GM12891 (cell line): ENCODE data around the gene TNNT1.

Experiments used
- POLR2A ChIP-seq: IDR thresholded peaks from 2 replicates; pipeline ENCODE4 v1.6.1; 2011; ENCODE audit warnings: low read depth, low read length, control low read depth
- POLR2AphosphoS5 ChIP-seq: IDR thresholded peaks from 2 replicates; pipeline ENCODE4 v1.6.1; 2011; ENCODE audit warnings: low read depth, low read length, control low read depth
- POU2F2 ChIP-seq: IDR thresholded peaks from 2 replicates; pipeline ENCODE4 v1.6.1; 2011; ENCODE audit warnings: low read depth, mild to moderate bottlenecking, control low read depth, low read length, moderate library complexity
- TAF1 ChIP-seq: IDR thresholded peaks from 2 replicates; pipeline ENCODE4 v1.6.1; 2011; ENCODE audit warnings: low read depth, low read length, control low read depth

DNA sequence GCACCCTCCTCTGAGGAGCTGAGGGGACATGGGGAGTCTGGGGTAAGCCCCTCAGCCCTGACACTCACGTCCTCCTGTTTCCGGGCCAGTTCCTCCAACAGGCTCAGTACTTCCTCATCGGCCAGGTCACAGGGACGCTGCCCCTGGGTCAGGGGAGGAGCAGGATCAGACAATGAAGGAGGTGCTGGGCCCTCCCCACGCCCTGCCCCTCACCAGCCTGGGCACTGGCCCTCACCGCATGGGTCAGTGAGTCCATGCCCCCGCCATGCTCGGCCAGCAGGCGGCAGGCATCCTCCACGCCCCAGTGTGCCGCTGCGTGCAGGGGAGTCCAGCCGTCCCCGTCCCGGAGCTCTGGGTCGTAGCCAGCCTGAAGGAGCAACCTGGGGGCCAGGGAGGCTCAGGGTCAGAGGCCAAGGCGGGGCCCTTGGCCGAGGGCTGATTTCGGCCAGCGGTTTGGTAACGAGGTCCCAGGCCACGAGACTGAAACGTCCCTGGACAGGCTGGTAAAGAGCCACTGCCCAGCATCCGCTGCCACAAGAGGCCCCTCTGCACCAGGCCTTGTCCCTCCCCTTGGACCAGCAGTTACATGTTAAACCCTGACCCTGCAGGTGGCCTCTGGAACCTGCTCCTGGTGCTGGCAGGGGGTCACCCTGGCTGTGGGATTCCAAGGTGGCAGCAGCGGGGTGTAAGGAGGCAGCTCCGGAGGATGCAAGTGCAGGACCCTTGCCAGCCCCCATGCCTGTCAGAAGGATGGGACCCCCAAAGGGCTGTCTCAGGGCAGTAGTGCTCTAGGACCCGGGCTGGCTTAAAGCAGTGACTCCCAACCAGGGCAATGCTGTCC is 50.1 kb downstream of the TNNT1 start:
- TF ChIP-seq TAF1 (no peak), POLR2A (no peak), POLR2AphosphoS5 (no peak), POU2F2 (no peak)
